ENCODE measurements around the gene CCN2.

CCN2 gene, protein sequence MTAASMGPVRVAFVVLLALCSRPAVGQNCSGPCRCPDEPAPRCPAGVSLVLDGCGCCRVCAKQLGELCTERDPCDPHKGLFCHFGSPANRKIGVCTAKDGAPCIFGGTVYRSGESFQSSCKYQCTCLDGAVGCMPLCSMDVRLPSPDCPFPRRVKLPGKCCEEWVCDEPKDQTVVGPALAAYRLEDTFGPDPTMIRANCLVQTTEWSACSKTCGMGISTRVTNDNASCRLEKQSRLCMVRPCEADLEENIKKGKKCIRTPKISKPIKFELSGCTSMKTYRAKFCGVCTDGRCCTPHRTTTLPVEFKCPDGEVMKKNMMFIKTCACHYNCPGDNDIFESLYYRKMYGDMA

DNA sequence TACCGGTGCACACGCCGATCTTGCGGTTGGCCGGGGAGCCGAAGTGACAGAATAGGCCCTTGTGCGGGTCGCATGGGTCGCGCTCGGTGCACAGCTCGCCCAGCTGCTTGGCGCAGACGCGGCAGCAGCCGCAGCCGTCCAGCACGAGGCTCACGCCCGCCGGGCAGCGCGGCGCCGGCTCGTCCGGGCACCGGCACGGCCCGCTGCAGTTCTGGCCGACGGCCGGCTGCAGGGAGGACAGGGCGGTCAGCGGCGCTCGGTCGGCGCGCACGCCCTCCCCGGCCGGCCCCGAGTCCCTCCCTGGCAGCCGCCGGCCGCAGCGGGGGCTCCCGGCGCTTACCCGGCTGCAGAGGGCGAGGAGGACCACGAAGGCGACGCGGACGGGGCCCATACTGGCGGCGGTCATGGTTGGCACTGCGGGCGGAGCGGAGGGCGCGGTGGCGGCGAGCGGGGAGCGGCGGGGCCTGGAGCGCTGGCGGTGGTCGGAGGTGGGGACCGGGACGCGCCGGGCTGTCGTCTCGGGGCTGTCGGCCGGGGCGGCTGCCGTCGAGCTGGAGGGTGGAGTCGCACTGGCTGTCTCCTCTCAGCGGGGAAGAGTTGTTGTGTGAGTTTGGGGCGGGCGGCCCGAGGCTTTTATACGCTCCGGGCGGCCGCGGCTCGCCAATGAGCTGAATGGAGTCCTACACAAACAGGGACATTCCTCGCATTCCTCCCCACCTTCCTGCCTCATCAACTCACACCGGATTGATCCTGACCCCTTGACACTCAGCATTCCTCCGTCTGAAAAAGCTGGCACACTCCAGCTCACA, at the start of gene CCN2:
CCN2 (minus strand) TSS at position 606 of the 809 bp plus-strand sequence; CDS start at position 406, 200 bp downstream.
- DNase-seq: no peak

DNA sequence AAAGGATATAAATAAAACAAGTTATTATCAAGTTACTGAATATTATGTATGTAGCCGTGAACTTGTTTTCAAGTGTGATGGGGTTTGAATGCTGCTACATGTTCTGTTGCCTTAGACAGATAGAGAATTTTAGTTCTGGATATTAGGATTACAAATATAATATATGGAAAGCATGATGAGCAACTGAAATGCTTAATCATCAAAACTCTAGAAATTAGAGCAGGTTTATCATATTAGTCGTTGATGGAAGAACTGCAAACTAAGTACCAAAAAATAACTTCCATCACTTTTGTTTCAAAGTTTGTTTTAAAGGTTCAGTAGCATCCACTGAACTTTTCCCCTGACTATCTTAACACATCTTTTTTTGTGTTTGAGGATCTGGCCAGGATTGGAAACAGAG, 49.1 kb upstream of the CCN2 start:
- no peak for DNase-seq

DNA sequence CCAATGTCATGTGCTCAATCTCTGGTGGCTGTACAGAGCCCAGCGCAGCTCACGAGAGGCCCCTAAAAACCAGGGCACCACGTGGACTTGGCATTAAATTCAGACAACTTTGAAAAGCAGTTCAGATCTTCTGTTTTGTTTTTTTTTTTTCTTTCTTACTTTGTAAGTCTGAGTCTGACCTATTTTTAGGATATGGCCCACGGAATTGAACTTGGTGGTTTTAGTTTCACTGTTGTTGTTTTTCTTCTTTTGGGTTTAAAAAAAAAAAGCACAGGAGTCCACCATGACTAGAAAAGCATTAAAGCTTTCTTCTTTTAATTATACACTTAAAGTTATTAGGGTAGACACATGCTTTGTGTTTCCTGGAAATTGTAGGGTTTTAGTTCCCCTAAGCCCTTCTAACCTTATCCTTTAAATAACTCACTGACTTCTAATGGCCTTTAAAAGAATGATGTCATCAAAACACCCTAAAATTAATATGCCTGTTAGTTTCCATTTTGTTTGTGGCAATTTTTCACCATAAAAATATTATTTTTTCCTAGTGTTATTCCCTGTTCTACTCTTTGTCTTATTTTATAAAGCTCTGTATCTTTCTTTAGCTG, 48.5 kb upstream of the CCN2 start:
- no peak for DNase-seq

DNA sequence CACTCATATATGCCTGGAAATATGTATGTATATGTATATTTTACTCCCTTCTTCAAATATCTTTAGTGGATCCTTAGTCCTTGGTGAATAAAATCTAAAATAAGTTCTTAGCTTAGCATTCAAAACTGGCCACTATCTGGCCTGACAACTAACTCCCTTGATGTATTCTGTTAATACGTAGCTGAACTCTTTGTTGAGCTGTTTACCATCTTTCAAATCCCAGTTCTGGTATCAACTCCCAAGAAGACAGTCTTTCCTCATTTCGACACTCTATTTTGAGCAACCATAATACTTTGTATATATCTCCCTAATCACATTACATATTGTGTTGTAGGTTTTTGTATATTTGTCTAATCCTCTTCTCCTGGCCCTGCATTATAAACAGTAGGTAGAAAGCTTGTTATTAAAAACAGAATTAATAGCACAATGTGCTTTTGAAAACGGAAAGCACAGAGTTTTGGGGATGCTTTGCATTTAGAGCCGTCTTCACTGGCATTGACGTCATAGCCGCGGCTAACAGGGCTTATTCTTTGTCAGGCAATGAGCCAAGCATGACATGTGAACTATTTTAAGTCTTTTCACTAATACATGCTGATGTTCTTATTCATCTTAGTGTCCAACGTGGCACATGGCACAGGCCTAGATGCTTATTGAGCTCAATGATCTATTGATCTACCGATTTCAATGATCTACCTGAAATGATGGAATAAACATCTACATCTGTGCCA, 47.2 kb upstream of the CCN2 start:
- DNase-seq: no peak

DNA sequence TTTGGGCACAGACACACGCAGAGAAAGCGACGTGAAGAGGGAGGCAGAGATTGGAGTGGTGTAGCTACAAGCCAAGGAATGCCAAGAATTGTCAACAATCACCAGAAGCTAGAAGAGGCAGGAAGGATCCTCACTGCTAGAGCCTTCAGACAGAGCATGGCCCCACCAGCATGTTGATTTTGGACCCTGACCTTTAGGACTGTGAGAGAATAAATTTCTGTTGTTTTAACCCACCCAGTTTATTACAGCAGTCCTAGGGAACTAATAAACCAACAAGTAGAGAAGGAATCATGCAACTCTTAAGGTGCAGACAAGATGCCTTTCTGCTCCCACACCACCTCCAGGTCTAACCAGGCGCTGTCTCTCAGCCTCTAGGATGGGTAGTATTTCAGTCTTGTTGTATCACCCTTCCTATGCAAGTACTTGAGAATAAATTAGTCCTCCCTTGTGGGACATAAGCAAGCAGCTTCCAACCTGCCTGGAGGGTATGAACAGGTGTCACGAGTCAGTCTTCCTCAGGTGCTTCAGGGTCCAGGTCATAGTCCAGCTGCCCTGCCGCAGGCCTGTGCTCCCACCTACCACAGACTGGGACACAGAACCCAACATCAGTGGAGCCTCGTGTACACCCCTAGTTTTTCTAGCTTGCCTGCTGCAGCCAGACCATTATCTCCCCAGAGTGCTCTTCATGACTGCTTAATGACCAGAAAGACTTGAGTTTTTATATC, 46.4 kb upstream of the CCN2 start:
- no peak for DNase-seq

DNA sequence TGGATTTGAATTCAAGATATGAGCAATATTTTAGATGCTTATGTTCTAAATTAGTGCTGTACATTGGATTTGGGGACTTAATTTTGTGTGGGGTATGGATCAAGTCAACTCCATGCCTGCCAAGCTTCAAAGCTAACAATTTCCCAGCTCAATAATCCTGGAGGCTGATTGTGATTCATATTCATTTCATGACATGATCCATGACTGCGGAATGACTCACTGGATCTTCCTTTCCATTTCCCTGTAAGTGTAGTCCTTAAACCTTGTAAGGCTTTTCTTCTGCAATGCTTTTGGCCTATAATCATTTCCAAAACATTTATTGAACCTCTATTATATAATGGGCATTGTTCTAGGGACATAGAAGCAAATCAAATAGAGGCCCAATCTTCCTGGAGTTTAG, 44.7 kb upstream of the CCN2 start:
- no peak for DNase-seq

DNA sequence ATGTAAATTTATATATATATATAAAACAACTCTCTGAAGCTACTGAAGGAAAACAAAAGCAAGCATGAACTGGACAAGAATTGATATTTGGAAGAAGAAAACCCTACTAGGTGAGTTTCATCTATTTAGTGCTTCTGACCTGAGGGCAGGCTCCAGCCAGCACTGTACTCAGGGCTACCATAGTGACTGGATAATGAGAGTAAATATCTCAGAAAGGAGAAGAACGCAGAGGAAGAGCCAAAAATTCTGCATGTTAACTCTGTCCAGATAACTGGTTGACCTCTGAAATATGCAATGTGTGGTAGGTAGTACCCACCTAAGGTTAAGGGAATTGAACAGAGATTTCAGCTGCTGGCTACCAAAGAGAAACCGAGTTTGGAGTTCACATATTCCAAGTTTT, 41.4 kb upstream of the CCN2 start:
- no peak for DNase-seq

DNA sequence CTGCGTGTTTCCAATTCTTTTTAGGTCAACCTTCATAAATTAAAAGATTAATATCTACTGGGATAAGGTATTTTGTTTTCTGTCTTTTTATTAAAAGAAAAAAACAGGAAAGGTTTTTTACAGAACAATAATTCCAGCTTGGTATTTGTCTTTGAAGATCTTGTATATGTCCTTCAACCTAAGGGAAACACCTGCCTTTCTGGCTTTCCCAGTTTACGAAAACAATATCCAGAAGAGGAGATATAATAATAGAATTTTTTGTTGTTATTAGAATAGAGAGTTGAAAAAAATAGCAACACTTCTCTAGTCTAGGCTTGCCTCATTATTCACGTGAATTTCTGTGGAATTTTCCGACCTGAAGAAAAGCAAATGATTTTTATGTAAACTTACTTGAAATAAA, 37.9 kb upstream of the CCN2 start:
- DNase-seq: no peak

DNA sequence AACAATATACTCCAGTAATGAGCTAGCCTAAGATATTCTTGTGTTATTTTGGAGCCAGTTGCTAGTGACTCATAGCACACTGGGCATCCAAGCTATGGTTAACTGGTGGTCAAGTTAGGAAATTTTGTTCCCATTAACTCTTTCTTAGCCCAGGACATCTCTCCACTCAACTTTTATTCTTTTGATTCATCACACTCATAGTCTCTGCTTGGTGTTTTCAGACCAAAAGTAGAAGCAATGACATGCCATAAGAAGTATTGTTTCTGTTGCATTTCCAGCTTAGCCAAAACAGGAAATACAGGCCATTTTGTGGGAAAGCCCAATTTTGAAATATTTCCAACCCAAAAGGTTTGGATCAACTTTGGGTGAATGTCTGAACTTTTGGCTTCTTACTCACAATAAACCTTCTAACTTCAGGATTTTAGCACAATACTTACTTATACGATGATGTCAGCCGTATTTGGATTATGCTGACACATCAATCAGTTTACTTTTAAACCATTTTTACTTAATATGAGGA, 31.6 kb upstream of the CCN2 start:
- no peak for DNase-seq

DNA sequence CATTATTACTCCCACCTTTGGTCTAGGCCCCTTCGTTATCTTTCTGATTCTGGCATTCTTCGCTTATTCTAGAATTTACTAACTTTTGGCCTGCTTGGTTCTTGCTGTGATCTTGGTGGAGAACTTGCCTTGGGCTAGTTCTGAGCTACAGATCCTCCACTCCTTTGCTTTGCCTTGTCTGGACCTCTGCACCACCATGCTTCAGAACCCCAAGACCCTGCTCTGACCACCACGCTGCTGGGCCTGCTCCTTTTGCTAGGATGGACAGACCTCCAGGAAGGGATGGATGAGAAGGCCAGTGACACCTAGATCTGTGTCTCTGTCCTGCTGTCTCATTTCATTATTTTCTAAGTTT, 30.4 kb upstream of the CCN2 start:
- no peak for DNase-seq

DNA sequence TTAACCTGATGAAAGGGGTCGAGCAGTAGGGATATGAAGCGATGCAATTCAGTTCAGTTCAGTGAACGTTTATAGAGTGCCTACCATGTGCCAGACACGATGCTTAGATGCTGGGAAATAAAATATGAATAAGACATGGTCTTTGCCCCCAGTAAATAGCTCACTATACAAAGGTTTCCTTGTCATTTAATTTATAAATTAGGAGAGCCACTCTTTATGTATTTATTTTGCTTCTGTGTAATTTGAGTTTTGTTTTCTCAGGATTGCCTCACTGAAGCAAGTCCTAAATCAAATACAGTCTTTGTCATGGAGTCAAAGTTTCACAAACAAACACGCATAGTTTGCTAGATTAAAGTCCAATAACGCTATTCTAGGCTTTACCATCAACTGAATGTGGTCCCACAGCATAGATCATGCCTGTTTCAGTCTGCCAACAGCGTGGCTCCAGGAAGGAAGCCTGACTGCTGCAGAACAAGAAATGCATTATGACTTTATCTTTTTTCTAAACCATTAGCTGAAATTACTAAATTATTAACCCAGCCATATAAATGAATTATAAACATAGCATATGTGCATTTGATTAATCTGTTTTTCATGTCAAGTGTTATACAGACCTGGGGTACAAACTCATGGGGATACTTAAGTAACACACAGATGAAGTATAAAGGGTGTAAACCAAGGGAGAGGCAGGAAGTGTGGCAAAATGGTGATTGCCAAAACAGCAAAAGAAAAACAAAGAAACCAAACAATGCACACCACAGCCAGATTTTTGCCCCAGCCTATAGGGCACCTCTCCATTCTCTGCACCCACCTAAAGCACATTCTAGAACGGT, 29.8 kb upstream of the CCN2 start:
- DNase-seq: no peak

DNA sequence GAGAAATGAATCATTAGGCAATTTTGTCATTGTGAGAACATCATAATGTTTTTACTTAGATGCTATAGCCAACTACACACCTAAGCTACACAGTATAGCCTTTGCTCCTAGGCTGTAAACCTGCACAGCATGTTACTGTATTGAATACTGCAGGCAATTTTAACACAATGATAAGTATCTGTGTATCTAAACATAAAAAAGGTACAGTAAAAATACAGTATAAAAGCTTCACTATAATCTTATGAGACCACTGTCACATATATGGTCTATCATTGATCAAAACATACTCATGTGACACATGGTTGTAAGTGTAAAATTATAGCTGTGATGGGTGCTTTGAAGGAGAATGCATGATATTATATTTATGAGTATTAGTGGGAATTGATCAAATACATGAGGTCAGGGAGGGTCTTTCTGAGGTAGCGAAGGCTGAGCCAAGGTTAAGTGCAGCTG, 29.2 kb upstream of the CCN2 start:
- no peak for DNase-seq

DNA sequence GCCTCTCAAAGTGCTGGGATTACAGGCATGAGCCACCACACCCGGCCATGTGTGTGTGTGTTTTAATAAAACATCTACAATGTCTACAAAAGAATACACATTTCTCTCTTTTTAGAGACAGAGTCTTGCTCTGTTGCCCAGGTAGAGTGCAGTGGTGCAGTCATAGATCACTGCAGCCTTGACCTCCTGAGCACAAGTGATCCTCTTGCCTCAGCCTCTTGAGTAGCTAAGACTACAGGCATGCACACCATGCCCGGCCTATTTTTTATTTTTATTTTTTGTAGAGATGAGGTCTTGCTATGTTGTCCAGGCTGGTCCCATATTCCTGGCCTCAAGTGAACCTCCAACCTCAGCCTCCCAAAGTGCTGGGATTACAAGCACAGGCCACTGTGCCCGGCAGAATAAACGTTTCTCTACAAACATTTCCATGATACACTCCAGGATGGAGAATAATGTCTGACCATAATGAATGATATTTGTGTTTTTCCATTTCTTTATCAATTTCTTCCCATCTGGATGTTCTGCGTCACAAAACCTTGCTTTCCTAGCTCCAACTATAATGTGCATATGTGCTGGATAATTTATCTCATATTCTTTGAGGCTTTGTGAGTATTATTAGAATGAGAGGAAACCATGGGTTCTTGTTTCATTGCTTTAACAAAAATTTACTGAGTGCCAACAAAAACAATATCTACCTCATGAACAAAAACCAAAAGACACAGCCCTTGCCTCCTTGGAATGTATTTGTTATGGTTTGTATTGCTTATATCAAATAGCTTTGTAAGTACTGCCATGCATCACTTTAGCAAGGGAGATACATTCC, 28.6 kb upstream of the CCN2 start:
- DNase-seq: no peak

DNA sequence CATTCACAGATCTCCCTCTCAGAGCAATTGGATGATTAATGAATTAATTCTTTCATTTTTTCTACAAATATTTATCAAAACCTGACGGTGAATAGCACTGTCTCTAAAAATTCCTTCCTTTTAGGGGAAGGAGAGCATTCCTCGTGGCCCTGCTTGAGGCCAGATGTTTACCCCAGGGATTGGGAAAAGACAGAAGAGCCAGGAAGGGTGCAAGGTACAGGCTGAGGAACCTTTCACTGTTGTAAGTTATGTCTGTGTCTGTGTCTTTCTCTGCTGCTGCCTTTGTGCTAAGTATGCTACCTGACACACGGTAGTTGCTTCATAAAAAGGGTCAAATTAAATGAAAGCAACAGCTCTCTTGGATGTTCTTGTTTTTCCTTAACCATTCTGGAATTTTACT, 27.4 kb upstream of the CCN2 start:
- DNase-seq: no peak

DNA sequence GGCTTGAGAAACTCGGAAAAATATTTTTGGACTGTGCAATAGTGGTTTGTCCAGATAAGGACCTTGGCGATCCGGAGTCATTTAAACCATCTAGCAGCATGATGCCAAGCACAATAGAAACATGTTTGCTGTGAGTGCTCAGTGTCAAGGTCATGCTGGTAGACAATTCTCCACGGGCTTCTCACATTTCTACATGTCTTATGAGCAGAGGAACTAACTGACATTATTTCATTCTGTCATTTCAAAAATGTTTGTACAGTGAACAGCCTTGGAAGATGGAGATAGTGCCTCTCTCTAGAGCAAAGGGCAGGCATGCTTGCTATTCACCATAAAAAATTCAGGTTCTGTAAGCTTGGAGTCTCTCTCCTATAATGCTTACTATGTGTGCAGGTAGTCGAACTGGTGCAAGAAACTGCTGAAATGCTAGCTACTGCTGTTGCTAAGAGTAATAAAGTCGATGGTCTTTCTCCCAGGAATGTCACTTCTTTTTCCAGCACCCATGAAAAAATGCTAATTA, 25.4 kb upstream of the CCN2 start:
- DNase-seq: no peak

DNA sequence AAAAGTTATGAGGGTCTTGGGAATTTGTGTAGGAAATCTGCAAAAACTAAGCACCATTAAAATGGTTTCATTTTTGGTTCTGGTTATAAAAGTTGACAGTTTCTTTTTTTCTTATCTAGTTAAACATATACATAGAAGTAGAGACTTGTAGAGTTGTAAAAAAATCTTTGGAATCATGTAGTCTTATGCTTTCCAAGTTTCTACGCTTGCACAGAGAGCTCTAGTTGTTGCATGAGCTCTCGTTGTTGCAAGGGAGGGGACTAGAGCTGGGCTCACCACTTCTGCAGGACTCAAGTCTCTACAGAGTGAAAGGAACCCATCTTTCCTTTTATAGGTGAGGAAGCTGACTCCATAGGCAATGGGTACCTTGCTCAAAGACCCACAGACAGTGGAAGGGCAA, 21.6 kb upstream of the CCN2 start:
- DNase-seq: no peak

DNA sequence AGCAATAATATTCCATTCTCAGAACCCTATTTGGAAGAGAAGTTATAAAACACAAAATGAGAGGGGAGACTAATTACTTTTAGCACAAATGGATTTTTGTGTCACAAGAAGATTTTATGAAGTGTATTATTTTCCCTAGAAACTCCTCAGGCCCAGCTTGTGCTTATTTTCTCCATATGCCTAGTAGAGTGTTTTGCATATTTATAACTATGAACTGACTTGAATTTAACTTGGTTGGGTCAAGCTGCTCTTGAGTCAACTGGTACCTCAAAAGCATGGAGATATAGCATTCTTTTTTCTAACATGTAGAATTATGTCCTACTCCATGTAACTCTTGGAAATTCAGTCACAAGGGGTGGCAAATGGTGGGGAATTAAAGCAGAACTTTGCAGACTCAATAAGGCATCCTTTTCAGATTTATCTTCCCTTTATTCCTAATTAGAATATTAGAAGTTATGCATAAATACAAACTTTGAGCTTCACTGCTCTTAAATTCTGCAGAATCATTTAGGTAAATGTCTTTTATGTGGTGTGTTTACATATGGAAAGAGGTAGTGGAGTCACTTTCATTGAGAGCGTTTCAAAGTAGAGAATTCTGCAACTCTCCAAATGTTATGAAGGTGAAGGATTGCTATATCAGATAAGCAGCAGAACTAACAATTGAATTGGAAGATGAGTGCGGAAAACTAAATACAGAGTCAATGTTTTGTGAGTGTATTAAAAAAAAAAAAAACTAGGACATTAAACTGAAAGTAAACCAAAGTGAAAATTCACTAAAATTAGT, 19.1 kb upstream of the CCN2 start:
- no peak for DNase-seq

DNA sequence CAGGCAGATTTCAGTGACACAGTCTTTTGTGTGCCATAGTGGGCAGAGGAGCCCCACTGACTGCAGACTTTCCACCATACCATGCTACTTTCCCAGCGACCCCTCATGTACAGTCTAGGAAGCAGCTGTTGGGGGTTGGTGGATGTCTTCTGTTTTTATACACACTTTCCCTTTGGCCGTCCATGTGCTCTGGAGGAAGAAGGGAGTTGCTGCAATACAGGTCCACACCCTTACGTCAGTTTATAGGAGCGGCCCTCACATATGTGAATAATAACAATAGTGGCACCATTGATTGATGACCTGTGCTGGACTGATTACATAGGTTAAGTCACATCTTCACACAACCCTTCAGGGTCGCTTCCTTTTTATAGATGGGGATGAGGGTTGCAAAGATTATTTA, 17.5 kb upstream of the CCN2 start:
- no peak for DNase-seq

DNA sequence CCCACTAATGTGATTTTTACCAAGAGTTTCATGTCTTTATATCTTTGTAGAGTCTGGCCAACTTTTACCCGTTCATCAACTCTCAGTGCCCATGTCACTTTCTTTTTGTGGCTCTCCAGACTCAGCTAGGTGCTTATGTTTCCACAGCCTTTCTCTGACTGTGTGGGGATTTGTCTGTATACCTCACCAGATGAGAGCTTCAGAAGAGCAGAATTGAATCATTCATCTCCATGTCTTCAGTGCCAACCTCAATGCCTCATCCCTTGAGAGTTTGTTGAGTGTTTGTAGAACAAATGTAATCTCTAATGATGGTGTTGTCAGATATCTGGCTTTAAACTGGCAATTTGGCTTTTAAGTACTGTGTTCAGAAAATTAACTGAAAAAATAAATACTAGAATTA, 16.8 kb upstream of the CCN2 start:
- DNase-seq: no peak

DNA sequence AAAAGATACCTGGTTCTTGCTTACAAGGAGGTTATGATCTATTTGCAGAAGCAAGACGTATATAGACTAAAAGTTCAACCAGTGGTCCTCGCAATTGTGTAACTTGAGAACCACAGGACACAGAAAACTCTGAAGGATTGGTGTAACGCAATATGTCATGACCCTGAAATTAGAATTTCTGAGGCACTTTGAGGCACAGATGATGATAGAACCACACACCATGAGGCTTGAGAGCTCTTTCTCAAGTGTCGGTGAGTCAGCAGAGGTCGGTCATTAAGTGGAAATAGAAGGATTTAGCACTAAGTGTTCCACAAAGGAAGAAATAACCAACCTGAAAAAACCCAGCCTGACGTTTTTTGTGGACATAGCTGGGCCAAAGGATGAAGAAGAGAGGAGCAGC, 15.3 kb upstream of the CCN2 start:
- no peak for DNase-seq

Measured in NK-92 treated with Interleukin-12 subunit alpha and Interleukin-12 subunit beta, amount 100 ng/mL, for 24 hours (cell line).